Hematopoietic multipotent progenitor cell treated with erythropoietin and hydrocortisone succinate and interleukin-3 and kit ligand, for 4 days (in vitro differentiated cells): Measurements from ENCODE around the gene TNNT3.

Experiments
- DNase-seq: peaks from one replicate; pipeline ENCODE4 v3.0.0-alpha.2; 2015

Gene TNNT3

GRCh38 chr11:1899090-1899489, 20.4 kb upstream of the TNNT3 start:
- DNase-seq, result peak; percentile 56

GRCh38 chr11:1899686-1900085, 19.8 kb upstream of the TNNT3 start:
- no peak for DNase-seq

GRCh38 chr11:1906181-1906580, 13.3 kb upstream of the TNNT3 start:
- no peak for DNase-seq

GRCh38 chr11:1906611-1907423, 12.7 kb upstream of the TNNT3 start:
- DNase-seq, result no peak

GRCh38 chr11:1908618-1909017, 10.9 kb upstream of the TNNT3 start:
- no peak for DNase-seq

GRCh38 chr11:1909524-1909923, 10.0 kb upstream of the TNNT3 start:
- DNase-seq, result no peak

GRCh38 chr11:1912289-1912878, 7.1 kb upstream of the TNNT3 start:
- peak; percentile 53 for DNase-seq

GRCh38 chr11:1913271-1914060, 6.0 kb upstream of the TNNT3 start:
- DNase-seq, result no peak

- DNase-seq, result no peak
Measured at GRCh38 chr11:1915795-1916131, 3.7 kb upstream of the TNNT3 start.

- DNase-seq, result no peak
Measured at GRCh38 chr11:1916132-1916985, 3.1 kb upstream of the TNNT3 start.

- no peak for DNase-seq
Measured at GRCh38 chr11:1916986-1917522, 2.4 kb upstream of the TNNT3 start.

- no peak for DNase-seq
Measured at GRCh38 chr11:1917523-1918435, 1.7 kb upstream of the TNNT3 start.

GRCh38 chr11:1918436-1919315, 827 bp upstream of the TNNT3 start:
- DNase-seq, result no peak

GRCh38 chr11:1920128-1920908, 815 bp downstream of the TNNT3 start:
- DNase-seq, result no peak

GRCh38 chr11:1920909-1921573, 1.5 kb downstream of the TNNT3 start:
- DNase-seq, result no peak

GRCh38 chr11:1921574-1922141, 2.2 kb downstream of the TNNT3 start:
- no peak for DNase-seq

GRCh38 chr11:1922481-1923081, 3.1 kb downstream of the TNNT3 start:
- no peak for DNase-seq
